ENCODE results near the gene SIM1.

Gene SIM1

DNA sequence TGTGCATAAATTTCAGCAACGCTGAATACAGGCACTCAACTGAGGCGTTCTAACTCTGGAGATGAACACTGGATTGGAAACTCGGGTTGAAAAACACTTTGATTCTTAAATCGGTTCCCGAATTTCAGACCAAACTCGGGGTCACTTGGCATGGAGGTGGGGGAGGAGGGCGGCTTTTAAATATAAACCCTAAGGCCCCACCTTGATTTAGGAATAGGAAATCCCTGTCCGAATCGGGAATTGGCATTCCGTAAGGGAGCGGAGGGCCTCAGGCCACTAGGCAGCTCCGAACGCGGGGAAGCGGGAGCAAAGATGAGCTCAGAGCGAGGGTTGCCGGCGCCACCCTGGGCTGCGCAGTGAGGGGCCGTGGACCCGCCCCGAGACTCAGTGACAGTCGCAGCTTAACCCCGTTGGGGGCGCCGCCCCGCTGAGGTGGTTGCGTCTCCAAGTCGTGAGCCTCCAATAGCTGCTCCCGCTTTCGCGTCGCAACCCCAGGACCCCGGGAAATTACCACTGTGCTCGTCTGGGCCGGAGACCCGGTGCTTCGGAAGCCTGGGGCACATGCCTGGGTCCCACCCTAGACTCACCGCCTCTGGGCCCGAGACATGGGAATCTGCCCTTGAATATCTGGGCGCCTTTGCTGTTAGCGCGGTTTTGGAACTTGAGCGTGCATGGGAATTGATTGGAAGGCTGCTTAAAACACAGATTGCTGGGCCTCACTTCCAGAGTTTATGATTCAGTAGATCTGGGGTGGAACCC is 4.6 kb upstream of the SIM1 start:
- H3K4me3 ChIP-seq (replicated peaks; ENCODE audit: insufficient read depth, low read length), result no peak overlapping the region
- H3K27ac ChIP-seq (replicated peaks), result no peak overlapping the region
- no peak for TF ChIP-seq SPI1 (IDR thresholded peaks at IDR 0.05; ENCODE audit: borderline replicate concordance, low read depth)
- TF ChIP-seq REST (IDR thresholded peaks at IDR 0.05; ENCODE audit: insufficient replicate concordance, low read depth), result no peak
- no peak for TF ChIP-seq CTCF (IDR thresholded peaks at IDR 0.05; ENCODE audit: insufficient read depth, low read length)
- no peak for TF ChIP-seq GABPA (IDR thresholded peaks at IDR 0.05; ENCODE audit: low read depth)
- no peak for TF ChIP-seq POLR2AphosphoS5 (IDR thresholded peaks at IDR 0.05; ENCODE audit: low read depth)
- DNase-seq (ENCODE audit: low read depth in 1 of 2, low spot score in 1 of 2), result no peak
- H3K27me3 ChIP-seq (ENCODE audit: insufficient read depth, poor library complexity, severe bottlenecking), result peaks cover 61% of the 10 kb centered on the region

DNA sequence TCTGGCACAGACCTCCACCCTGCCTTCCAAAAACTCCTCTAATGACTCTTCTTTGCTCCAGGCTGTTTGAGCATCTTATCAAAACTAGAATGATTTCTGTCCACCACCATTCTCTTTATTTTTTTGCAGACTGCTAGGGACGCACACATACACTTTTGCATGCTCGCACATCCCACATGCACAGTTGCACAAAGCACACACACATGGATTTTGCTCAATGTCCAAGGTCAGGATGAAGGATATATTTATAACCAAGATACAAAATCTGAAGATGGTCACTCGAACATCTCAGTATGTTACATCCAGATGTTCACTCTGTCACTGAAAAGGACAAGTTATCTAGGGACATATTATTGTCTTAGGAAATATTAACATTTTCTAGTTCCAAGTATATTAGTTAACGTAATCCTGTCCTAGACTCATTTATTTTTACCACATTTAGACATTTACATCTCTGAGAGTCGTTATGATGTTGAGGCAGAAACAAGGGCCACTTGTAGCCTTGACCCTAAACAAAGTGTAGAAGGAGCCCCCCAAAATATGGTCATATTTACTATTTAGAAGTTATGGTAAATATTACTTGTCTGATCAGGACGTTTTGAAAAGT is 3.4 kb upstream of the SIM1 start:
- TF ChIP-seq SPI1 (IDR thresholded peaks at IDR 0.05; ENCODE audit: borderline replicate concordance, low read depth) (no peak), CTCF (IDR thresholded peaks at IDR 0.05; ENCODE audit: insufficient read depth, low read length) (no peak), POLR2AphosphoS5 (IDR thresholded peaks at IDR 0.05; ENCODE audit: low read depth) (no peak), REST (IDR thresholded peaks at IDR 0.05; ENCODE audit: insufficient replicate concordance, low read depth) (no peak), GABPA (IDR thresholded peaks at IDR 0.05; ENCODE audit: low read depth) (no peak)
- Histone ChIP-seq H3K27me3 (ENCODE audit: insufficient read depth, poor library complexity, severe bottlenecking) (peaks cover 70% of the 10 kb centered on the region), H3K4me3 (replicated peaks; ENCODE audit: insufficient read depth, low read length) (no peak overlapping the region)

DNA sequence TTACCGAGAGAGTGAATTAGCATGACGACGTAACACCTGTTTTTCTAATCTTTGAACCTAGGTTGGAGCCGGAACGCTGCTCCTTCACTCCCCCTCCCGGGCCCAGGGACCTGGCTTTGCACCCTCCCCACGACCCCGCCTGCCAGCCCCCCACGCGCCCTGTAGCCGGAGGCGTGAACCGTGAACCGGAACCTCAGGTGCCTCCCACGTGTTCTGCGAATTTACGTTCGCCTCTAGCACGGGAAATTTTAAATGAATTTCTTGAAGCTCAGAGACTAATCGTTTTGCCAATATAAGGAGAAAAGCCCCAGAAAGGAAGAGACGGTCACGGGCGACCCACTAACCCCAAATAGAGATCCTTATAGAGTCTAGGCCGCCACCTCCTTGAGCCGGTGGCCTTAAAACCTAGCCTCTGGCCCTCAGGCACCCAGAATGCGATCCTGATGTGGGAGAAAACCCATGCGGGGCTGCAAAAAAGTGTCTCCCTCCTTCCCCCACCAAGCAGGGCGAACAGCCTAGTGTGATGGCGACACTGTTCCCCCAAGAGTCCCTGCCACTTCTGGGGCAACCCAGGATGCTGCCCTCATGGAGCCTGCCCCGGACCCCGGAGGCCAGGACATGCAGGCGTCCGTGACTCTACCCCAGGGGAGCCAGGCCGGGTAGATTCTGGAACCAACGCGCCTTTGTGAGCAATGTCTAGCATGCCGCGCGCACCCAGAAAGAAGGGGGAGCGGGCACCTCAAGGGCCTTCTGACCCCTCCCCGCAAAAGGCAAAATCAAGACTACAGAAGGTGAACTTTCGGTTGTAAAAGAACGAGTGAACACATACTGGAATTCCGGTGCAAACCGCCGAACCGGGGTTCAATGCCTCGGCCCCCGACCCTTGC is 2.7 kb upstream of the SIM1 start:
- Histone ChIP-seq H3K4me3 (replicated peaks; ENCODE audit: insufficient read depth, low read length) (no peak overlapping the region), H3K27ac (replicated peaks) (no peak overlapping the region), H3K27me3 (ENCODE audit: insufficient read depth, poor library complexity, severe bottlenecking) (peaks cover 76% of the 10 kb centered on the region)
- DNase-seq (ENCODE audit: low read depth in 1 of 2, low spot score in 1 of 2), result no peak
- no peak for TF ChIP-seq POLR2AphosphoS5 (IDR thresholded peaks at IDR 0.05; ENCODE audit: low read depth)
- TF ChIP-seq CTCF (IDR thresholded peaks at IDR 0.05; ENCODE audit: insufficient read depth, low read length), result no peak
- no peak for TF ChIP-seq REST (IDR thresholded peaks at IDR 0.05; ENCODE audit: insufficient replicate concordance, low read depth)
- TF ChIP-seq GABPA (IDR thresholded peaks at IDR 0.05; ENCODE audit: low read depth), result no peak
- TF ChIP-seq SPI1 (IDR thresholded peaks at IDR 0.05; ENCODE audit: borderline replicate concordance, low read depth), result no peak

More for the DNA sequence above, 3.4 kb upstream of the SIM1 start:
- H3K27ac ChIP-seq (replicated peaks), result no peak overlapping the region
- DNase-seq (ENCODE audit: low read depth in 1 of 2, low spot score in 1 of 2), result no peak

All from HL-60 (cell line).